Measurements from ENCODE around the gene RPS25.
"Not testable (repeated sequence)": the region's sequence is repeated elsewhere in the genome, so short reads cannot be mapped to it uniquely, and the experiment has no call there.

Gene RPS25

GRCh38 chr11:118988280-118988679 lies 29.9 kb downstream of the RPS25 start:
- no peak for ATAC-seq
- TF ChIP-seq ZC3H10 (CRISPR knock-in tag; IDR thresholded peaks at IDR 0.05) (no peak), ZNF70 (CRISPR knock-in tag; IDR thresholded peaks at IDR 0.05) (no peak), ISL1 (CRISPR knock-in tag; IDR thresholded peaks at IDR 0.05) (no peak), RARB (CRISPR knock-in tag; IDR thresholded peaks at IDR 0.05) (no peak), GLIS3 (CRISPR knock-in tag; IDR thresholded peaks at IDR 0.05) (no peak), CSDC2 (CRISPR knock-in tag; IDR thresholded peaks at IDR 0.05) (no peak), OSR1 (CRISPR knock-in tag; IDR thresholded peaks at IDR 0.05) (no peak), CSRNP3 (CRISPR knock-in tag; IDR thresholded peaks at IDR 0.05) (no peak), ZFP3 (CRISPR knock-in tag; IDR thresholded peaks at IDR 0.05) (no peak), ZFP30 (CRISPR knock-in tag; IDR thresholded peaks at IDR 0.05) (no peak), ARNTL (CRISPR knock-in tag; IDR thresholded peaks at IDR 0.05; ENCODE audit: borderline replicate concordance, low read depth) (no peak), TCF4 (CRISPR knock-in tag; IDR thresholded peaks at IDR 0.05; ENCODE audit: borderline replicate concordance) (no peak), POU6F1 (CRISPR knock-in tag; IDR thresholded peaks at IDR 0.05; ENCODE audit: borderline replicate concordance, low read depth) (no peak), ZNF565 (CRISPR knock-in tag; conservative IDR thresholded peaks at IDR 0.05; ENCODE audit: low read depth) (no peak), TSHZ2 (CRISPR knock-in tag; IDR thresholded peaks at IDR 0.05) (no peak), TOX (CRISPR knock-in tag; IDR thresholded peaks at IDR 0.05; ENCODE audit: borderline replicate concordance) (no peak), ESRRG (CRISPR knock-in tag; IDR thresholded peaks at IDR 0.05) (no peak), ZNF8 (CRISPR knock-in tag; IDR thresholded peaks at IDR 0.05) (no peak), CREB5 (CRISPR knock-in tag; IDR thresholded peaks at IDR 0.05; ENCODE audit: low read depth) (no peak)

- TF ChIP-seq OSR1 (CRISPR knock-in tag; IDR thresholded peaks at IDR 0.05) (no peak), ZNF565 (CRISPR knock-in tag; conservative IDR thresholded peaks at IDR 0.05; ENCODE audit: low read depth) (no peak), POU6F1 (CRISPR knock-in tag; IDR thresholded peaks at IDR 0.05; ENCODE audit: borderline replicate concordance, low read depth) (no peak), BACH2 (CRISPR knock-in tag; IDR thresholded peaks at IDR 0.05; ENCODE audit: borderline replicate concordance) (no peak), TSHZ2 (CRISPR knock-in tag; IDR thresholded peaks at IDR 0.05) (no peak), ZC3H10 (CRISPR knock-in tag; IDR thresholded peaks at IDR 0.05) (no peak), TOX (CRISPR knock-in tag; IDR thresholded peaks at IDR 0.05; ENCODE audit: borderline replicate concordance) (no peak), CREB5 (CRISPR knock-in tag; IDR thresholded peaks at IDR 0.05; ENCODE audit: low read depth) (no peak), TCF4 (CRISPR knock-in tag; IDR thresholded peaks at IDR 0.05; ENCODE audit: borderline replicate concordance) (no peak)
- ATAC-seq = no peak; the same call in 2 of the 3 replicates
Observed at GRCh38 chr11:118984825-118985224, 33.3 kb downstream of the RPS25 start.

- not testable (repeated sequence) for ATAC-seq
Observed at GRCh38 chr11:118984337-118984736, 33.8 kb downstream of the RPS25 start.

Measured in SK-N-SH treated with all-trans-retinoic acid at 6 μM for 48 hours (cell line).